Retinal pigment epithelial cell (primary cell): ENCODE measurements around the gene TNS3.

Source experiments
- DNase-seq: peaks from one replicate; pipeline ENCODE4 v3.0.0-alpha.2; 2010; ENCODE audit warnings: low read depth
- H3K4me3 ChIP-seq: 2 replicates; pipeline ENCODE4 v1.5.1; 2011; ENCODE audit warnings: mild to moderate bottlenecking, low read length, control low read depth, moderate library complexity
- TF ChIP-seq, protein P1 (sequence below): conservative IDR thresholded peaks from 2 replicates; pipeline ENCODE4 v1.5.1; 2011; ENCODE audit warnings: low read depth, low read length, control low read depth, inconsistent platforms

Gene TNS3

DNA sequence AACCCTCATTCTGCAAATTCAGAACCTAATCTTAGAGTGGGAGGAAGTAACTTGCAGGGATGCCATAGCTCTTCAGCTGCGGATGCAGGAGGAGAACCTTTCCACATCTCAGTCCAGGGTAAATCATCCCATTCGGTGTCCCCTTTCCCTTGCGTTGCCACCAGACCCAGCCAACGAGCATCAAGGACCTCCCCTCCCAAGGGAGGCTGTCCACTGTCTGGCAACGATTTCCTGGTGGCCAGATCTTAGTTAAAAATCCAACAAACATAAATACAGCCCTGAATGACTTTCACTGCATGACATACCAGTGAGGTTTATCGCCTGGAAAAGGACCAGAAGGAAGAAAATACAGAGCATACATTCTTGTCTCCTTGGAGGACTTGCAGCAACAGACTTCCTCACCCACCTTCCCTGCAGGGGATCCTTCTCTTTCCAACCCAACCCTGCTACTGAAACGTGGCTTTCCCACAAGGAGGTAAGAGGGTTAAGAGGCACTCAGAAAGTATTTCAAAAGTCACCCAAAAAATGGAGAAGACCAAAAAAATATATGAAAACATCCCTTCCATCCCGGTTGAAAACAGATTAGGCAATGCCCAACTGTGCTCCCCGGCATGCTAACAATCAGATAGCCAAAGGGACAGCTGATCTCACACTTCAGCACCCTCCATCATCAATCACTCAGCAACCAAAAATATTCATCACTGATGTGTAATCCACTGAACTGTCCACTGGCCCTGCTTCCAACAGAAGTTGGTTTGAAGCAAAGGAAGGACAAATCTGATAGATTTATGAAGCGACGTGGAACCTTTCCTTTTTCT, 206.6 kb downstream of the TNS3 start:
- TF ChIP-seq, protein P1, sequence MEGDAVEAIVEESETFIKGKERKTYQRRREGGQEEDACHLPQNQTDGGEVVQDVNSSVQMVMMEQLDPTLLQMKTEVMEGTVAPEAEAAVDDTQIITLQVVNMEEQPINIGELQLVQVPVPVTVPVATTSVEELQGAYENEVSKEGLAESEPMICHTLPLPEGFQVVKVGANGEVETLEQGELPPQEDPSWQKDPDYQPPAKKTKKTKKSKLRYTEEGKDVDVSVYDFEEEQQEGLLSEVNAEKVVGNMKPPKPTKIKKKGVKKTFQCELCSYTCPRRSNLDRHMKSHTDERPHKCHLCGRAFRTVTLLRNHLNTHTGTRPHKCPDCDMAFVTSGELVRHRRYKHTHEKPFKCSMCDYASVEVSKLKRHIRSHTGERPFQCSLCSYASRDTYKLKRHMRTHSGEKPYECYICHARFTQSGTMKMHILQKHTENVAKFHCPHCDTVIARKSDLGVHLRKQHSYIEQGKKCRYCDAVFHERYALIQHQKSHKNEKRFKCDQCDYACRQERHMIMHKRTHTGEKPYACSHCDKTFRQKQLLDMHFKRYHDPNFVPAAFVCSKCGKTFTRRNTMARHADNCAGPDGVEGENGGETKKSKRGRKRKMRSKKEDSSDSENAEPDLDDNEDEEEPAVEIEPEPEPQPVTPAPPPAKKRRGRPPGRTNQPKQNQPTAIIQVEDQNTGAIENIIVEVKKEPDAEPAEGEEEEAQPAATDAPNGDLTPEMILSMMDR: no peak
- no peak overlapping the region for H3K4me3 ChIP-seq
- DNase-seq: no peak

DNA sequence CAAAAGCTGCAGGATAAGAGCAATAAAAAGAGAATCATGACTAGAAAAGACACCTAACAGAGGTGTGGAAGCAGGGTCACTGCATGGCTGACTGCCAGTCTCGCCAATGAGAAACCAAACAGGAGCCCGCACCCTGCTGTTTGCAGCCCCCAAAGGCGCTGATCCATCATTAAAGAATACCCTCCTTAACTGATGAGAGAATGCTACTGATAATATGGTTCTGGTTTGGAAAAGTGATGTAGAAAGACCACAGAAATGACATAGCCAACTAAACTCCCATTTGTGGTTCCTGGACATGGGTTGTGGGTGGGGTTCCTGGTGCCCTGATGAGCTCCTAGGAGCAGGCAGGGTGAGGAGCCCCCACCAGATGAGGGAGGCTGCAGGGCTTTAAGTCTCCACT, 207.4 kb downstream of the TNS3 start:
- DNase-seq: no peak
- TF ChIP-seq, protein P1: no peak
- no peak overlapping the region for H3K4me3 ChIP-seq

DNA sequence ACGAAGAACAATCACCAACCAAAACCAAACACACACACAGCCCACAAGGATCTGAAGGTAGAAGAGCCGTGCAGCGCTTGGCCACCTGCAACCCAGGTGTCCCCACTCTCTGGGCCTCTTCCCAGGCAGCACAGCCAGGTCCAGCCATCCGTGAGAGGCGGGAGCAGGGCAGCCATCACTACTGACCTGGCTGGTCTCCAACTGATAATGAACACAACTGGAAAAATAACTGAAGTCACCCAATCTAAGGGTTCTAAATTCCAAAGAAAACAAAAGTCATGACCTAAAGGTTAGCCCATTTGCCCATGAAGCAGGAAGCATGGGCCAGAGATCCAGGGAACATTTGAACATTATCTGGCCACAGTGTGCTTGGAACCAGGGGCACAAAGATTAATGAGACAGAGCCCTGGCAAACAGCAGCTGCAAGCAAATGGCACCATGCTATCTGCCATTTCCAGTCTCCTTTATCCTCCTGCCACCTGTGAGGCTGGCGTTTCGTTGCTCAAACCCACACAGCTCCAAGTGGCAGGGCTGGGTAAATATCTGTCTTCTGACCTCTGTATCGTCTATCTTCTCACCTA, 207.9 kb downstream of the TNS3 start:
- DNase-seq: no peak
- TF ChIP-seq, protein P1: no peak
- no peak overlapping the region for H3K4me3 ChIP-seq

DNA sequence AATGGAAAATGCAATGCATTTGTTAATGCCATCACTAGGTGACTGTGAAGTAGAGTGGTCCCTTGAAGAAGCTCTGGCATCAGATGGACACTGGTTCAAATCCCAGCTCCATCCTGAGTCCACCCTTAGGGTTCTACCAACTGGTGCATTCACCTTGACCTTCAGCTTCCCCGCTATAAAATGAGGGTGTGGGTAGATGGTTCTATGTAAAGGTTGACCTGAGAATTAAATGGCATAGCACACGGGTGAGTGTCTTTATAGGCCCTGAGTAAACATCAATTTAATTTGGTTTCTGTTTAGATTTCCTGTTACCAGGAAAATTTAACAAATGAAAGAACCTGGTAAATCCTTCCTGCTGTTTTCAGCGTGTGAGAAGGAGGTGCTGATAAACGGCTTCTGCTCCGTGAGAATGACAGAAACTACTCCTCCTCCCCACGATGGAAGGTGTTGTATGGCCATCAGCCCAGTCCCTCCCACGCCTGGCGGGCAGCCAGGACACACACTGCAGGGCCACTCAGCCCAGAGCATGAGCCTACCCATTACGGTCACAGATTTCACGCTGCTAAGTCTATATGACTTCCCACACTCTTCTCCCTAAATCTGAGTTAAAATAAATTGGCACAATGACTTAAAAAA, 210.1 kb downstream of the TNS3 start:
- DNase-seq: peak; percentile 36
- H3K4me3 ChIP-seq: no peak overlapping the region
- TF ChIP-seq, protein P1: no peak

DNA sequence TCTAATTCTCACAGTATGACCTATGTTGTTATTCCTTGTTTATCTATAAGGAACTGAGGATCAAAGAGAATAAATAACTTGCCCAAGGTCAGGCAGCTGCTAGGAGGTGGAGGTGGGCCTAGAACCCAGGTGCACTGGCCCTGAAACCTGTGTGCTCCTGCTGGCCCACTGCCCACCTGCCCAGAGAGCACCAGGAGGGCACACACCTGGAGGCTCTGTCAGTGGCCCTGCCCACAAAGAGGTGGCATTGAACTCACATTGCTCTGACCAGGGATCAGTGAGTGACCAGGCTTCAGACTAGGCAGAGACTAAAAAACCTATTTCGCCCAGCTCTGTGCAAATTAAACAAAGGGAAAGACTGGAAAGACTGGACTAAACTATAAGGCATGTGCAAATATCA, 210.6 kb downstream of the TNS3 start:
- H3K4me3 ChIP-seq: no peak overlapping the region
- TF ChIP-seq, protein P1: no peak
- DNase-seq: no peak

DNA sequence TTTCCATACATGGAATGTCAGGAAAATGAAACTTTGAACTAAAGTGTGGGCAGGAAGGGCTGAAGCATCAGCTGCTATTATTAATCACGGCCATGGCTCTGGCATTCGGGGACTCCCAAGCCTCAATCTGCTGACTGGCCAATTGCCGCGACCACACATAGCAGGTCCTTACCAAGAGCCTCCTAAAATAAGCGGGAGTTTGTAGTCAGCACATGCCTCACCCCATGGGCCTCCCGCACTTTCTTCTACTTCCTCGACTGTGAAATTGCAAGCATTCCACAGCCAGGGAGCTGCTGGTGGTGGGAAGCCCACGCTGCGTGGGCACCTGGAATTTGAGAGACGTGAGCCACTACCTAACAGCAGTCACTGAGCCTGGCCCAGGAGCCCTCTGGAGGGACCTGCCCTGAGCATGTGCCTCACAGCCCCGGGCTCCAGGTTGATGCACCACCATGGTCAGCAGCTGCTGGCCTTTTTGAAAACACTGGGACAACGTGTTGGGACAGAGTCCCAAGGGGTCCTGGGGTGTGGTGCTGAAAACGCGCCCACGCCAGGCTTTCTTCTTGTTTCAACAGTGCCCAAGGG, 211.4 kb downstream of the TNS3 start:
- TF ChIP-seq, protein P1: no peak
- no peak overlapping the region for H3K4me3 ChIP-seq
- DNase-seq: no peak

DNA sequence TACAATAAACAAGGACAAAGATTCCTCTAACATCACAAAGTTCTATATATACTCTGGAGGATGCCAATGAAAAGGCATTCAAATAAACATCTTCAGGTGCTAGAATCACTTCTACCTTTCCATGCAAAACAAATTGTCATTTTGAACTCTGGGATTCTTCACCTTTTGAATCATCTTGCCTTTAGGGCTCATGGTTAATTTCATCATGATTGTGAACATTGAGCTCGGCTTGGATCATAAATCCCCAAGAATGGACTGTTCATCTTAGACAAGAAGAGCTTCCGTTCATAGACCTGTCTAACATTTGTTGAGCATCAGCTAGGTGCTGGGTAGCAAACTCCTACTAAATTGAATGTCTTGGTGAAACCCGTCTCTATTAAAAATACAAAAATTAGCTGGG, 212.2 kb downstream of the TNS3 start:
- H3K4me3 ChIP-seq: no peak overlapping the region
- DNase-seq: no peak
- TF ChIP-seq, protein P1: no peak
